GM18907 (cell line): ENCODE results near the gene ANKRD30BL.
"Not testable (repeated sequence)": the region's sequence is repeated elsewhere in the genome, so short reads cannot be mapped to it uniquely, and the experiment has no call there.

Source experiments
- ATAC-seq: cut with Tn5 transposase; IDR thresholded peaks from one replicate; pipeline ENCODE4 v1.9.1; 2021; ENCODE audit warnings: mild to moderate bottlenecking, moderate library complexity; ENCODE audit not compliant: unreplicated experiment

The ANKRD30BL gene

GRCh38 chr2:132161161-132162124 lies at the start of gene ANKRD30BL:
TSS of gene ANKRD30BL (minus strand) at chr2:132161952. CDS start at chr2:132161705, 247 bp downstream.
- not testable (repeated sequence) for ATAC-seq

GRCh38 chr2:132202866-132203265 lies 41.1 kb upstream of the ANKRD30BL start:
- ATAC-seq, result not testable (repeated sequence)

DNA sequence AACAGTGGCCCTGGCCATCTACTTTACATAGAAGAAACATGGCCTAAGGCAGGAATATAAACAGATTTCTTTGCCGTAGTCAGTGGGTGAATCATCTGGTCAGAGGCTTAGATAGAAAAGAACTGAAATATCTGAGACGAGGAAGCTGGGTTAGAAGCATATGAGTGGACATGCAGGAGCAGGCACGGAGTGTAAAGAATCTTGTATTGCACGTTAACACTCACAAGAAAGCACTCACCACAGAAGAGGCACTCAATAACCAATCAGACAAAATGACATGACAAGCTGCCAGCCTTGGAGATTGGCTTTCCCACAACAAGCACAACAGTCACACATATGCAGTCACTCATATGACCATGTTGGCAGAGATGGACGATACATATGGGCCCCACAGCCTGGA lies 31.1 kb upstream of the ANKRD30BL start:
- not testable (repeated sequence) for ATAC-seq

DNA sequence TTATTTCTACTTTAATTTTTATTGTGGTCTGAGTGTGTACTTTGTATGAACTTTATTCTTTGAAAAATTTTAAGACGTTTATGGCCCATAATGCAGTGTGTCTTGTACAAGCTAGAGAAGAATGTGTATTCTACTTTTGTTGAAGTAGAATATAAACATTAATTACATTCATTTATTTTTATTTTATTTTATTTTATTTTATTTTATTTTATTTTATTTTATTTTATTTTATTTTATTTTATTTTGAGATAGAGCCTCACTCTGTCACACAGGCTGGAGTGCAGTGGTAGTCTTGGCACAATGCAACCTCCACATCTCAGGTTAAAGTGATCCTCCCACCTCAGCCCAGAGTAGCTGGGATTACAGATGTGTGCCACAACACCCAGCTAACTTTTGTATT lies 5.3 kb upstream of the ANKRD30BL start:
- not testable (repeated sequence) for ATAC-seq

DNA sequence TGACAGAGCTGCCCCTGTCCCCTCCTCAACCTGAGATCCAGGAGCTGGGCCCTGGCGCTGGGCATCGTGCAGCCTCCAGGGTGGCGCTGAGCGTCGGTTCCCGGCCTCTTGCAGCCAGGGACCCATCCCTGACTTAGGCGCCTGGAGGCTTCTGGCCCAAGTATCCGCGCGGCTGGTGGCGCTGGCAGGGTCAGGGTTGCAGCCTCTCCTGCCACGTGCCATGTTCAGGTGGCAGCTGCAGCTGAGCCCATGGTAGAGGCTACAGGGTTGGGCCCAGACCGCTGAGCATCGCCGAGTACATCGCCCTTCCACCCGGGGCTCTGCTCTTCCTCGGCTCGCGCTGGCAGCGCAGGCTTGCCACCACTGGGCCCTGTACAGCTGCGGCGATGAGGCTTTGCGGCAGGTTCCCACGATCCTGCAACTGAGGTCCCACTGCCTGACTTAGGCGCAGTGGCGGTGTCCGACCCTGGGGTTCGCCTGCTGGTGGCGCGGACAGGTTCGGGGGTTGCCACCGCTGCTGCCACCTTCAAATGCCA lies 441 bp upstream of the ANKRD30BL start:
- ATAC-seq, result not testable (repeated sequence)

GRCh38 chr2:132146774-132147173 lies 15.0 kb downstream of the ANKRD30BL start:
- ATAC-seq, result not testable (repeated sequence)
